Osteoblast (primary cell): Measurements from ENCODE around the gene MIDN. TPM values are rescaled to one million over a fixed set of nuclear protein-coding genes. Genes with fewer than 3 reads are reported as not detected.

Experiments used
- DNase-seq: peaks from one replicate; pipeline ENCODE4 v3.0.0; 2011; ENCODE audit warnings: low spot score, mixed read lengths; ENCODE audit not compliant: insufficient read length; ENCODE audit errors: missing footprints
- H2AFZ ChIP-seq: 2 replicates; pipeline ENCODE4 v1.6.0; 2011; ENCODE audit warnings: mild to moderate bottlenecking, low read length
- H3K27ac ChIP-seq: 2 replicates; pipeline ENCODE4 v1.5.1; 2011; ENCODE audit warnings: mild to moderate bottlenecking, low read depth, low read length, moderate library complexity
- H3K27me3 ChIP-seq: 2 replicates; pipeline ENCODE4 v1.6.0; 2012; ENCODE audit warnings: mild to moderate bottlenecking, control low read depth, inconsistent platforms, low read length, moderate library complexity; ENCODE audit not compliant: insufficient read depth
- H3K36me3 ChIP-seq: 2 replicates; pipeline ENCODE4 v1.5.1; 2011; ENCODE audit warnings: mild to moderate bottlenecking, low read length, control low read depth, moderate library complexity; ENCODE audit not compliant: insufficient read depth
- H3K4me1 ChIP-seq: 2 replicates; pipeline ENCODE4 v1.5.1; 2011; ENCODE audit warnings: mild to moderate bottlenecking, low read length, control low read depth, moderate library complexity; ENCODE audit not compliant: insufficient read depth
- H3K4me2 ChIP-seq: 2 replicates; pipeline ENCODE4 v1.6.0; 2011; ENCODE audit warnings: mild to moderate bottlenecking, low read length; ENCODE audit not compliant: insufficient read depth
- H3K4me3 ChIP-seq: fragments of 200-600 bp; sonication (generic); 3 replicates; pipeline ENCODE4 v1.5.1; 2012; ENCODE audit warnings: mild to moderate bottlenecking, low read length, inconsistent platforms; ENCODE audit not compliant: insufficient read depth
- H3K79me2 ChIP-seq: 2 replicates; pipeline ENCODE4 v1.6.0; 2012; ENCODE audit warnings: mild to moderate bottlenecking, low read length, control low read depth, inconsistent platforms; ENCODE audit not compliant: insufficient read depth
- H3K9me3 ChIP-seq: 2 replicates; pipeline ENCODE4 v1.5.1; 2011; ENCODE audit warnings: low read depth, low read length, control low read depth
- H4K20me1 ChIP-seq: 2 replicates; pipeline ENCODE4 v1.6.0; 2012; ENCODE audit warnings: mild to moderate bottlenecking, low read length, control low read depth; ENCODE audit not compliant: insufficient read depth
- CTCF ChIP-seq: IDR thresholded peaks from 2 replicates; pipeline ENCODE4 v1.5.1; 2011; ENCODE audit warnings: mild to moderate bottlenecking, low read depth, low read length, moderate library complexity; ENCODE audit errors: extremely low read depth
- total RNA-seq: library from RNA; depleted of rRNA; stranded (reverse); fragments of >200 nt; gene quantifications from 2 replicates; pipeline ENCODE4 v1.2.3, GENCODE V29; 2012

The MIDN gene
- total RNA-seq, 1 donor, result 19.9 TPM

- TF ChIP-seq CTCF, result no peak
- Histone ChIP-seq H3K27me3 (peaks cover 23% of the 10 kb centered on the region), H3K4me1 (no peaks in the 10 kb centered on the region), H3K36me3 (no peaks in the 10 kb centered on the region), H3K79me2 (no peaks in the 10 kb centered on the region), H3K4me3 (no peak overlapping the region), H2AFZ (no peak overlapping the region), H3K4me2 (no peak overlapping the region), H3K9me3 (no peaks in the 10 kb centered on the region), H3K27ac (no peak overlapping the region), H4K20me1 (no peaks in the 10 kb centered on the region)
- peak; percentile 93 for DNase-seq
Measured at GRCh38 chr19:1290703-1291651, 42.6 kb downstream of the MIDN start.

DNA sequence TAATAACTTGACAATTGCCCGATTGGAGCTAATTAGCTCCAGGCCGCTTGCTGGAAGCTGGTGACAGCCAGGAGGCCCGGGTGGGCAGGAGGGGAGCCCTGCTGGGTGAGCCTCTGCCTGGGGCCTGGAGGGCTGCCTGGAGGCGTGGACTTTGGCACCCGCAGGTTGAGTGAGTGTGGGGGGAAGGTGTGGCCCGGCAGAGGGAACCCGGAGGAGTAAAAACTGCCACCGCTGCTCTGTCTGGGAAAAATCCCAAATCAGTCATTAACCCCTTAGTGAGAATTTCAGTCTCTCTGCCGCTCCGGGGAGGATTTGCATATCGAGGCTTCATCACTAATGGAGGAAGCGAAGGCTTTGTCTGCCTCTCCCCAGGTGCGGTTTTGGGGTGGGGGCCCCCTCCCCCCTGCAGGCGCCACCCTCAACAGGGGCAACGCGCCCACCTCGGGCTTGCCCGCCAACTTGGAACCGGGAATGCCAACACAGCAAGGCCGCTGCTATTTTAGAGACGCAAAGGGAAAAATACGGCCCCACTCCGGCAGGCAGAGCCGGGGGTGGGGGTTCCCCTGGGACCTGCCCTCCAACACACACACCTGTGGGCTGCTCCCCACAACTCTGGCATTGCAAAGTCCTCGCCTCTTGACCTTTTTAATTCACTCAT is 43.5 kb downstream of the MIDN start:
- H2AFZ ChIP-seq, result no peak overlapping the region
- H3K4me3 ChIP-seq, result no peak overlapping the region
- no peaks in the 10 kb centered on the region for H3K36me3 ChIP-seq
- H3K79me2 ChIP-seq, result no peaks in the 10 kb centered on the region
- H3K4me1 ChIP-seq, result no peaks in the 10 kb centered on the region
- H3K27me3 ChIP-seq, result peaks cover 17% of the 10 kb centered on the region
- DNase-seq, result no peak
- H4K20me1 ChIP-seq, result no peaks in the 10 kb centered on the region
- no peak overlapping the region for H3K4me2 ChIP-seq
- TF ChIP-seq CTCF, result no peak
- no peak overlapping the region for H3K27ac ChIP-seq
- H3K9me3 ChIP-seq, result no peaks in the 10 kb centered on the region

DNA sequence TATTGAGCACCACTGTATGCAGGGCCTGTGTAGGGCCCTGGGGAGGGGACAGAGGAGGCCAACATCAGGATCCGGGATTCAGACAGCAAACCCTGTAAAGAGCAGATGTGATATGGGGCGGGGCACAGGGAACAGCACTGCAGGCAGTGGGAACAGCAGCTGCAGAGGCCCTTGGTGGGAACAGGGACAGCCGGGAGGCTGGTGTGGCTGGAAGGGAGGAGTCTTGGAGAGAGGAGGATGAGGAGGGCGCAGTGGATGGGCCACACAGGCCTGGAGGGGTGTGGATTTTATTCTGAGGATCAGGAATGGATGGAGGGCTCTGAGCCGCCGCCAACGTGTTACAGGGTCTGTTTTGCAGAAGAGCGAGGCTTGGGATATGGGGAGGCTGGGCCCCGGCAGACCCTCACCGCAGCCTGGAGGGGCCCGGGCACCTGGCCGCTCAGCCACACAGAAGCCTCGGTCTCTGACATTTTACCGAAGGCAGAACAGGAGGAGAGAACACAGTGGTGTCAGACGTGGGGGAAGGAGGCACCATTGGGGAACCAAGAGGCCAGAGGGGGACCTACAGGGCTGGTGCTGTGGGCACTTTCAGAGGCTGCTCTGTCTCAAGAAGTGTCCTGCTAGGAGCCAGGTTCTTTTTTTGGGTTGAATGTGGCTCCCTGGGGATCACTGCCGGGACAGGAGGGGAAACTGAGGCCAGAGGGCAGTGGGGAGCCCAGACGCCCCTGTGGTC is 44.2 kb downstream of the MIDN start:
- no peaks in the 10 kb centered on the region for H4K20me1 ChIP-seq
- peaks cover 10% of the 10 kb centered on the region for H3K27me3 ChIP-seq
- TF ChIP-seq CTCF, result no peak

More for the DNA sequence above, 44.2 kb downstream of the MIDN start:
- Histone ChIP-seq H3K4me2 (no peak overlapping the region), H3K9me3 (no peaks in the 10 kb centered on the region), H3K79me2 (no peaks in the 10 kb centered on the region), H3K36me3 (no peaks in the 10 kb centered on the region), H3K4me3 (no peak overlapping the region), H3K4me1 (no peaks in the 10 kb centered on the region), H2AFZ (no peak overlapping the region), H3K27ac (no peak overlapping the region)
- peak; percentile 94 for DNase-seq
